ENCODE results near the gene EDARADD.

EDARADD gene

GRCh38 chr1:236403905-236404696, 10.0 kb downstream of the EDARADD start:
- H3K27ac Mint-ChIP-seq: no peak overlapping the region
- ATAC-seq: no peak

GRCh38 chr1:236407059-236407458, 13.0 kb downstream of the EDARADD start:
- H3K36me3 Mint-ChIP-seq: no peaks in the 10 kb centered on the region
- H3K4me1 Mint-ChIP-seq: no peaks in the 10 kb centered on the region
- ATAC-seq: no peak
- H3K27me3 Mint-ChIP-seq: peaks cover 19% of the 10 kb centered on the region
- H3K27ac Mint-ChIP-seq: no peak overlapping the region
- H3K9me3 Mint-ChIP-seq: no peaks in the 10 kb centered on the region
- no peak overlapping the region for H3K4me3 Mint-ChIP-seq

More at GRCh38 chr1:236403905-236404696, 10.0 kb downstream of the EDARADD start:
- Mint-ChIP-seq H3K4me1 (no peaks in the 10 kb centered on the region), H3K36me3 (no peaks in the 10 kb centered on the region), H3K27me3 (peaks cover 27% of the 10 kb centered on the region), H3K4me3 (no peak overlapping the region), H3K9me3 (no peaks in the 10 kb centered on the region)

- Mint-ChIP-seq H3K9me3 (no peaks in the 10 kb centered on the region), H3K36me3 (no peaks in the 10 kb centered on the region), H3K4me1 (no peaks in the 10 kb centered on the region), H3K27me3 (peaks cover 21% of the 10 kb centered on the region), H3K4me3 (no peak overlapping the region), H3K27ac (no peak overlapping the region)
- no peak for ATAC-seq
Observed at GRCh38 chr1:236413688-236414087, 19.6 kb downstream of the EDARADD start.

GRCh38 chr1:236416165-236416564, 22.1 kb downstream of the EDARADD start:
- Mint-ChIP-seq H3K4me1 (no peaks in the 10 kb centered on the region), H3K9me3 (no peaks in the 10 kb centered on the region), H3K27me3 (peaks cover 26% of the 10 kb centered on the region), H3K36me3 (no peaks in the 10 kb centered on the region), H3K4me3 (no peak overlapping the region), H3K27ac (no peak overlapping the region)
- no peak for ATAC-seq

GRCh38 chr1:236417336-236417735, 23.2 kb downstream of the EDARADD start:
- no peaks in the 10 kb centered on the region for H3K36me3 Mint-ChIP-seq
- no peaks in the 10 kb centered on the region for H3K9me3 Mint-ChIP-seq
- H3K27ac Mint-ChIP-seq: no peak overlapping the region
- ATAC-seq: no peak
- peaks cover 26% of the 10 kb centered on the region for H3K27me3 Mint-ChIP-seq
- H3K4me3 Mint-ChIP-seq: no peak overlapping the region
- no peaks in the 10 kb centered on the region for H3K4me1 Mint-ChIP-seq

GRCh38 chr1:236419502-236419901, 25.4 kb downstream of the EDARADD start:
- Mint-ChIP-seq H3K36me3 (no peaks in the 10 kb centered on the region), H3K27ac (no peak overlapping the region), H3K9me3 (no peaks in the 10 kb centered on the region), H3K4me1 (peaks cover 2% of the 10 kb centered on the region), H3K27me3 (peaks cover 28% of the 10 kb centered on the region), H3K4me3 (no peak overlapping the region)
- no peak for ATAC-seq

GRCh38 chr1:236421022-236421421, 26.9 kb downstream of the EDARADD start:
- ATAC-seq: no peak
- H3K4me1 Mint-ChIP-seq: peaks cover 13% of the 10 kb centered on the region
- no peaks in the 10 kb centered on the region for H3K9me3 Mint-ChIP-seq
- no peak overlapping the region for H3K27ac Mint-ChIP-seq
- H3K36me3 Mint-ChIP-seq: no peaks in the 10 kb centered on the region
- no peak overlapping the region for H3K4me3 Mint-ChIP-seq
- H3K27me3 Mint-ChIP-seq: peaks cover 29% of the 10 kb centered on the region

GRCh38 chr1:236421850-236422516, 27.9 kb downstream of the EDARADD start:
- Mint-ChIP-seq H3K36me3 (no peaks in the 10 kb centered on the region), H3K4me1 (peaks cover 13% of the 10 kb centered on the region), H3K4me3 (no peak overlapping the region), H3K27ac (no peak overlapping the region), H3K27me3 (peaks cover 33% of the 10 kb centered on the region), H3K9me3 (no peaks in the 10 kb centered on the region)
- no peak for ATAC-seq

GRCh38 chr1:236422517-236422876, 28.4 kb downstream of the EDARADD start:
- peaks cover 13% of the 10 kb centered on the region for H3K4me1 Mint-ChIP-seq
- no peaks in the 10 kb centered on the region for H3K9me3 Mint-ChIP-seq
- no peak for ATAC-seq
- no peak overlapping the region for H3K27ac Mint-ChIP-seq
- H3K4me3 Mint-ChIP-seq: no peak overlapping the region
- no peaks in the 10 kb centered on the region for H3K36me3 Mint-ChIP-seq
- peaks cover 33% of the 10 kb centered on the region for H3K27me3 Mint-ChIP-seq

GRCh38 chr1:236425031-236425663, 31.1 kb downstream of the EDARADD start:
- Mint-ChIP-seq H3K4me3 (no peak overlapping the region), H3K4me1 (peaks cover 13% of the 10 kb centered on the region), H3K36me3 (no peaks in the 10 kb centered on the region), H3K9me3 (peaks cover 3% of the 10 kb centered on the region), H3K27me3 (peaks cover 33% of the 10 kb centered on the region), H3K27ac (no peak overlapping the region)
- peak; percentile 85 for ATAC-seq

- ATAC-seq: no peak
- Mint-ChIP-seq H3K4me3 (no peak overlapping the region), H3K36me3 (no peaks in the 10 kb centered on the region), H3K9me3 (peaks cover 3% of the 10 kb centered on the region), H3K27ac (no peak overlapping the region), H3K4me1 (peaks cover 13% of the 10 kb centered on the region), H3K27me3 (peaks cover 24% of the 10 kb centered on the region)
Observed at GRCh38 chr1:236426215-236426614, 32.1 kb downstream of the EDARADD start.

GRCh38 chr1:236429715-236430274, 35.7 kb downstream of the EDARADD start:
- ATAC-seq: no peak
- H3K9me3 Mint-ChIP-seq: peaks cover 3% of the 10 kb centered on the region
- peaks cover 9% of the 10 kb centered on the region for H3K4me1 Mint-ChIP-seq
- H3K27ac Mint-ChIP-seq: no peak overlapping the region
- H3K4me3 Mint-ChIP-seq: no peak overlapping the region
- no peaks in the 10 kb centered on the region for H3K36me3 Mint-ChIP-seq
- peaks cover 9% of the 10 kb centered on the region for H3K27me3 Mint-ChIP-seq

- no peak overlapping the region for H3K27ac Mint-ChIP-seq
Observed at GRCh38 chr1:236433819-236434315, 39.8 kb downstream of the EDARADD start.

GRCh38 chr1:236438614-236439013, 44.5 kb downstream of the EDARADD start:
- no peak overlapping the region for H3K4me3 Mint-ChIP-seq
- H3K9me3 Mint-ChIP-seq: peaks cover 8% of the 10 kb centered on the region
- H3K27me3 Mint-ChIP-seq: peaks cover 24% of the 10 kb centered on the region
- no peaks in the 10 kb centered on the region for H3K36me3 Mint-ChIP-seq
- no peak for ATAC-seq
- no peaks in the 10 kb centered on the region for H3K4me1 Mint-ChIP-seq
- no peak overlapping the region for H3K27ac Mint-ChIP-seq

More at GRCh38 chr1:236433819-236434315, 39.8 kb downstream of the EDARADD start:
- H3K4me1 Mint-ChIP-seq: no peaks in the 10 kb centered on the region
- ATAC-seq: no peak
- peaks cover 5% of the 10 kb centered on the region for H3K9me3 Mint-ChIP-seq
- peaks cover 15% of the 10 kb centered on the region for H3K27me3 Mint-ChIP-seq
- H3K36me3 Mint-ChIP-seq: no peaks in the 10 kb centered on the region
- H3K4me3 Mint-ChIP-seq: no peak overlapping the region

- no peaks in the 10 kb centered on the region for H3K4me1 Mint-ChIP-seq
- peaks cover 23% of the 10 kb centered on the region for H3K27me3 Mint-ChIP-seq
- H3K27ac Mint-ChIP-seq: no peak overlapping the region
- no peak for ATAC-seq
- H3K36me3 Mint-ChIP-seq: no peaks in the 10 kb centered on the region
- H3K4me3 Mint-ChIP-seq: no peak overlapping the region
- peaks cover 10% of the 10 kb centered on the region for H3K9me3 Mint-ChIP-seq
Observed at GRCh38 chr1:236440373-236440772, 46.3 kb downstream of the EDARADD start.
